Fibroblast of pulmonary artery (primary cell): Measurements from ENCODE around the gene NUCB1.

ENCODE experiments used
- DNase-seq: peaks from one replicate; pipeline ENCODE4 v3.0.0-alpha.2; 2010; ENCODE audit warnings: low read depth
- H3K4me3 ChIP-seq: replicated peaks from 2 replicates; pipeline ENCODE4 v1.5.1; 2011; ENCODE audit warnings: low read depth, mild to moderate bottlenecking, control low read depth, low read length, moderate library complexity
- CTCF ChIP-seq: IDR thresholded peaks from 2 replicates; pipeline ENCODE4 v1.5.1; 2011; ENCODE audit warnings: mild to moderate bottlenecking, control low read depth, low read length, inconsistent platforms; ENCODE audit errors: missing control alignments

The NUCB1 gene

GRCh38 chr19:48961673-48962028 is 61.5 kb downstream of the NUCB1 start:
- no peak overlapping the region for H3K4me3 ChIP-seq
- no peak for TF ChIP-seq CTCF
- DNase-seq, result no peak

GRCh38 chr19:48962029-48962848 is 62.1 kb downstream of the NUCB1 start:
- no peak overlapping the region for H3K4me3 ChIP-seq
- DNase-seq, result peak; percentile 33
- TF ChIP-seq CTCF, result no peak

- no peak for TF ChIP-seq CTCF
- no peak overlapping the region for H3K4me3 ChIP-seq
- DNase-seq, result no peak
Measured at GRCh38 chr19:48962849-48963165, 62.7 kb downstream of the NUCB1 start.

- peak; percentile 75 for DNase-seq
- no peak for TF ChIP-seq CTCF
- H3K4me3 ChIP-seq, result peak overlapping the region; percentile 53
Measured at GRCh38 chr19:48963371-48964204, 63.5 kb downstream of the NUCB1 start.

GRCh38 chr19:48964205-48965039 is 64.3 kb downstream of the NUCB1 start:
- TF ChIP-seq CTCF, result no peak
- DNase-seq, result peak; percentile 67
- peak overlapping the region; percentile 53 for H3K4me3 ChIP-seq

GRCh38 chr19:48965040-48965805 is 65.1 kb downstream of the NUCB1 start, which contains the start of gene FTL:
FTL (plus strand) TSS chr19:48965309; CDS start chr19:48965508, 199 bp downstream.
- peak within 1 kb of the TSS; percentile 99 for H3K4me3 ChIP-seq
- DNase-seq, result peak; percentile 98
- no peak for TF ChIP-seq CTCF
